ENCODE data around the gene FUT8.
"Not testable (repeated sequence)": the region's sequence is repeated elsewhere in the genome, so short reads cannot be mapped to it uniquely, and the experiment has no call there.

The FUT8 gene

GRCh38 chr14:65632487-65632886, 220.0 kb downstream of the FUT8 start:
- peaks cover 41% of the 10 kb centered on the region for H3K36me3 Mint-ChIP-seq
- no peak overlapping the region for H3K27ac Mint-ChIP-seq
- no peak for DNase-seq
- peaks cover 8% of the 10 kb centered on the region for H3K9me3 Mint-ChIP-seq
- CTCF ChIA-PET: no interaction called here
- peaks cover 28% of the 10 kb centered on the region for H3K4me1 Mint-ChIP-seq
- no peaks in the 10 kb centered on the region for H3K27me3 Mint-ChIP-seq
- H3K4me3 Mint-ChIP-seq: no peak overlapping the region

DNA sequence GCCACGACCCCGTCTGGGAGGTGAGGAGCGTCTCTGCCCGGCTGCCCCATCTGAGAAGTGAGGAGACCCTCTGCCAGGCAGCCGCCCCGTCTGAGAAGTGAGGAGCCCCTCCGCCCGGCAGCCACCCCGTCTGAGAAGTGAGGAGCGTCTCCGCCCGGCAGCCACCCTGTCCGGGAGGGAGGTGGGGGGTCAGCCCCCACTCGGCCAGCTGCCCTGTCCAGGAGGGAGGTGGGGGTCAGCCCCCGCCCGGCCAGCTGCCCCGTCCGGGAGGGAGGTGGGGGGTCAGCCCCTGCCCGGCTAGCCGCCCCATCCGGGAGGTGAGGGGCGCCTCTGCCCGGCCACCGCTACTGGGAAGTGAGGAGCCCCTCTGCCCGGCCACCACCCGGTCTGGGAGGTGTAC, 221.1 kb downstream of the FUT8 start:
- H3K27ac Mint-ChIP-seq, H3K27me3 Mint-ChIP-seq, DNase-seq, H3K9me3 Mint-ChIP-seq, H3K4me3 Mint-ChIP-seq, CTCF ChIA-PET: not testable (repeated sequence)
- peaks cover 49% of the 10 kb centered on the region for H3K36me3 Mint-ChIP-seq
- H3K4me1 Mint-ChIP-seq: peaks cover 39% of the 10 kb centered on the region

DNA sequence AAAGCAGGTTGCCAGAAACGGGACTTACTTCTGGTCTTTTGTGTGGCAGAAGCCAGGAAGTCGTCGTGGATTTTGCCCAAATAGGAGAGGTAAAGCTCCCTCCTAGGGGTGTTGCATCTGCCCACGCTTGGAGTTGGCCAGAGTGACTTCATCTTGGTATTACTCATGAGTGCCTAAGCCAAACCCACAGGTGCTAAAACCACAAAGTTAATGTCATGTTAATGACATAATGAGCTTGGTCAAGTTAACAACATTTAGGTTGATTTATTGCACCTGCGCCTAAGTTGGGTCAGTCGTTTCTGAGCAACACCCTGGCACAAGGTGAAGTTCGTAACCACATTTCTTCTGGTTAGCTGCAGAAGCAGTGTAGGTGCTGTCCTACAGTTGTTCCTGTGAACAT, 225.2 kb downstream of the FUT8 start:
- peaks cover 46% of the 10 kb centered on the region for H3K36me3 Mint-ChIP-seq
- peaks cover 42% of the 10 kb centered on the region for H3K4me1 Mint-ChIP-seq
- peak; percentile 35 for DNase-seq
- no peak overlapping the region for H3K27ac Mint-ChIP-seq
- H3K27me3 Mint-ChIP-seq: no peaks in the 10 kb centered on the region
- CTCF ChIA-PET: no interaction called here
- H3K9me3 Mint-ChIP-seq: peaks cover 9% of the 10 kb centered on the region
- no peak overlapping the region for H3K4me3 Mint-ChIP-seq

DNA sequence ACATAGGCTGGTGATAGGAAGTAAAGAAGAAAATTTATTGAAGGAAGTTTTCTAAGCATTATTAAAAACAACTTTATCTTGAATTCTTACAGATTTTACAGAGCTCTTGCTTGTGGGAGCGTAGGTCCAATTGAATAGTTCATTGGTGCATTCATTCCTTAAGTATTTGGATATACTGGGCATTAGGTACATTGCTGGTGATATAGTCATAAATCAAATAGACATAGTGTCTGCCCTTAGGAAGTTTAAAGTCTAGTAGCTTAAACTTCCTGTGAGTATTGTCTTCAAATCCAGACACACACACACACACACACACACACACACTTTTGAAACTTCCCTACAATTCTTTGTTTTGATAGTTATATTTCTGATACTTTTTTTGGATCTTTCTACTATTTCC, 226.7 kb downstream of the FUT8 start:
- Mint-ChIP-seq H3K9me3 (peaks cover 9% of the 10 kb centered on the region), H3K27me3 (no peaks in the 10 kb centered on the region), H3K4me3 (no peak overlapping the region), H3K36me3 (peaks cover 45% of the 10 kb centered on the region), H3K27ac (no peak overlapping the region), H3K4me1 (peaks cover 42% of the 10 kb centered on the region)
- CTCF ChIA-PET: interaction anchor here (0.6 to 0.7 kb wide), 3 partner anchors 88 to 714 kb away, joined by 3 to 4 read pairs (median 4); no protein-coding TSS in a partner anchor
- no peak for DNase-seq

GRCh38 chr14:65650826-65651225, 238.3 kb downstream of the FUT8 start:
- H3K36me3 Mint-ChIP-seq: peaks cover 30% of the 10 kb centered on the region
- H3K27ac Mint-ChIP-seq: no peak overlapping the region
- no peaks in the 10 kb centered on the region for H3K27me3 Mint-ChIP-seq
- H3K9me3 Mint-ChIP-seq: peaks cover 9% of the 10 kb centered on the region
- no peak overlapping the region for H3K4me3 Mint-ChIP-seq
- H3K4me1 Mint-ChIP-seq: no peaks in the 10 kb centered on the region
- CTCF ChIA-PET: no interaction called here
- no peak for DNase-seq

- peaks cover 13% of the 10 kb centered on the region for H3K9me3 Mint-ChIP-seq
- CTCF ChIA-PET: no interaction called here
- H3K4me1 Mint-ChIP-seq: no peaks in the 10 kb centered on the region
- no peak overlapping the region for H3K27ac Mint-ChIP-seq
- H3K27me3 Mint-ChIP-seq: no peaks in the 10 kb centered on the region
- no peak overlapping the region for H3K4me3 Mint-ChIP-seq
- no peak for DNase-seq
- H3K36me3 Mint-ChIP-seq: peaks cover 30% of the 10 kb centered on the region
Measured at GRCh38 chr14:65656554-65656953, 244.0 kb downstream of the FUT8 start.

DNA sequence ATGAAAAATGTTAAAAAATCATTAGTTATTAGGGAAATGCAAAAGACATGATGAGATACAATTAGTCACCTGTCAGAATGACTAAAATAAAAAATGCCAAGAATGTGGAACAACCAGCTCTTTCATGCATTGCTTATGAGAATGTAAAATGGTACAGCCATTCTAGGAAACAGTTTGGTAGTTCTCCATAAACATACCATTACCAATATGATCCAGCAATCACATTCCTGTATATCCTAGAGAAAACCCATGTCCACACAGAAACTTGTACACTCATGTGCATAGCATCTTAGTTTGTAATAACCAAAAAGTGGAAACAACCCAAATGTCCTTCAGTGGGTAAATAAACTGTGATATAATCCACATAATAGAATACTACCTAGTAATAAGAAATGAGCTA, 245.7 kb downstream of the FUT8 start:
- H3K27me3 Mint-ChIP-seq: no peaks in the 10 kb centered on the region
- DNase-seq: no peak
- H3K9me3 Mint-ChIP-seq: peaks cover 13% of the 10 kb centered on the region
- CTCF ChIA-PET: no interaction called here
- H3K4me1 Mint-ChIP-seq: no peaks in the 10 kb centered on the region
- peaks cover 25% of the 10 kb centered on the region for H3K36me3 Mint-ChIP-seq
- no peak overlapping the region for H3K27ac Mint-ChIP-seq
- H3K4me3 Mint-ChIP-seq: no peak overlapping the region

DNA sequence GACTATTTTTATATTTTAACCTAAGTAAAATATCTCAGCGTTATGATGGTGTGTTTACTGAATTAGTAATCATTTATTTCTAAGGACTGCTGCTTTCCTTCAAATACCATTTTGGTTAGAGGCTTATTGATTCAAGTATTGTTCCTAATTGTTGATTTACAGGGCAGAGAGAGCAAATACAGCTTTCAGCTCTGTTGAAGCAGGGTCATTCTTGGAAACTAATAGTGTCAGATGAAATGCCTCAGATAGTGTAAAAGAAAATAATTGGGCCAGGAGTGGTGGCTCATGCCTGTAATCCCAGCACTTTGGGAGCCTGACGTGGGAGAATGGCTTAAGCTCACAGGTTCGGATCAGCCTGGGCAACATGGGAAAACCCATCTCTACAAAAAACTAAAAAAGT, 249.3 kb downstream of the FUT8 start:
- no peaks in the 10 kb centered on the region for H3K4me1 Mint-ChIP-seq
- H3K9me3 Mint-ChIP-seq: peaks cover 3% of the 10 kb centered on the region
- H3K36me3 Mint-ChIP-seq: peaks cover 13% of the 10 kb centered on the region
- DNase-seq: no peak
- CTCF ChIA-PET: interaction anchor here (1.1 to 1.4 kb wide), 2 partner anchors 163 to 409 kb away, joined by 3 to 4 read pairs; no protein-coding TSS in a partner anchor
- H3K27ac Mint-ChIP-seq: no peak overlapping the region
- H3K27me3 Mint-ChIP-seq: no peaks in the 10 kb centered on the region
- H3K4me3 Mint-ChIP-seq: no peak overlapping the region

GRCh38 chr14:65664436-65664835, 251.9 kb downstream of the FUT8 start:
- CTCF ChIA-PET: no interaction called here
- Mint-ChIP-seq H3K27me3 (no peaks in the 10 kb centered on the region), H3K36me3 (peaks cover 9% of the 10 kb centered on the region), H3K4me1 (no peaks in the 10 kb centered on the region), H3K4me3 (no peak overlapping the region), H3K27ac (no peak overlapping the region), H3K9me3 (no peaks in the 10 kb centered on the region)
- DNase-seq: no peak

- CTCF ChIA-PET: no interaction called here
- Mint-ChIP-seq H3K4me3 (no peak overlapping the region), H3K4me1 (no peaks in the 10 kb centered on the region), H3K9me3 (no peaks in the 10 kb centered on the region), H3K27me3 (no peaks in the 10 kb centered on the region), H3K27ac (no peak overlapping the region), H3K36me3 (peaks cover 43% of the 10 kb centered on the region)
- DNase-seq: no peak
Measured at GRCh38 chr14:65676361-65677014, 264.0 kb downstream of the FUT8 start.

GRCh38 chr14:65685572-65685971, 273.0 kb downstream of the FUT8 start:
- Mint-ChIP-seq H3K27ac (no peak overlapping the region), H3K4me1 (no peaks in the 10 kb centered on the region), H3K4me3 (no peak overlapping the region), H3K27me3 (no peaks in the 10 kb centered on the region), H3K9me3 (peaks cover 8% of the 10 kb centered on the region), H3K36me3 (peaks cover 33% of the 10 kb centered on the region)
- no peak for DNase-seq
- CTCF ChIA-PET: no interaction called here

- CTCF ChIA-PET: no interaction called here
- Mint-ChIP-seq H3K36me3 (peaks cover 36% of the 10 kb centered on the region), H3K27ac (no peak overlapping the region), H3K9me3 (peaks cover 9% of the 10 kb centered on the region), H3K4me3 (no peak overlapping the region), H3K27me3 (no peaks in the 10 kb centered on the region), H3K4me1 (no peaks in the 10 kb centered on the region)
- no peak for DNase-seq
Measured at GRCh38 chr14:65686761-65687160, 274.2 kb downstream of the FUT8 start.

GRCh38 chr14:65689070-65689469, 276.5 kb downstream of the FUT8 start:
- Mint-ChIP-seq H3K27ac (no peak overlapping the region), H3K36me3 (peaks cover 40% of the 10 kb centered on the region)
- DNase-seq: no peak

DNA sequence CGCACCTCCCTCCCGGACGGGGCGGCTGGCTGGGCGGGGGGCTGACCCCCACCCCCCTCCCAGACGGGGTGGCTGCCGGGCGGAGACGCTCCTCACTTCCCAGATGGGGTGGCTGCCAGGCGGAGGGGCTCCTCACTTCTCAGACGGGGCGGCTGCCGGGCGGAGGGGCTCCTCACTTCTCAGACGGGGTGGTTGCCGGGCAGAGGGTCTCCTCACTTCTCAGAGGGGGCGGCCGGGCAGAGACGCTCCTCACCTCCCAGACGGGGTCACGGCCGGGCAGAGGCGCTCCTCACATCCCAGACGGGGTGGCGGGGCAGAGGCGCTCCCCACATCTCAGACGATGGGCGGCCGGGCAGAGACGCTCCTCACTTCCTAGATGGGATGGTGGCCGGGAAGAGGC, 280.0 kb downstream of the FUT8 start:
- H3K4me3 Mint-ChIP-seq, CTCF ChIA-PET, H3K27me3 Mint-ChIP-seq, H3K27ac Mint-ChIP-seq, DNase-seq, H3K4me1 Mint-ChIP-seq: not testable (repeated sequence)
- Mint-ChIP-seq H3K9me3 (peaks cover 13% of the 10 kb centered on the region), H3K36me3 (peaks cover 37% of the 10 kb centered on the region)

More at GRCh38 chr14:65689070-65689469, 276.5 kb downstream of the FUT8 start:
- CTCF ChIA-PET: no interaction called here
- no peaks in the 10 kb centered on the region for H3K27me3 Mint-ChIP-seq
- H3K4me1 Mint-ChIP-seq: no peaks in the 10 kb centered on the region
- no peak overlapping the region for H3K4me3 Mint-ChIP-seq
- peaks cover 12% of the 10 kb centered on the region for H3K9me3 Mint-ChIP-seq

GRCh38 chr14:65696801-65697200, 284.3 kb downstream of the FUT8 start:
- no peak for DNase-seq
- Mint-ChIP-seq H3K27ac (no peak overlapping the region), H3K4me3 (no peak overlapping the region), H3K4me1 (no peaks in the 10 kb centered on the region), H3K9me3 (peaks cover 5% of the 10 kb centered on the region), H3K36me3 (peaks cover 21% of the 10 kb centered on the region), H3K27me3 (no peaks in the 10 kb centered on the region)
- CTCF ChIA-PET: no interaction called here
